CD8-positive, alpha-beta memory T cell (primary cell): ENCODE data around the gene EXOSC1. TPM values are rescaled to one million over a fixed set of nuclear protein-coding genes. Genes with fewer than 3 reads are reported as not detected.
A peak's percentile ranks its signal among the peaks of the same experiment; 100 is the strongest.

Experiments
- CTCF ChIA-PET: fragments of 350-600 bp; sonication (Branson Sonifier 250); formaldehyde crosslinking; loops from one replicate; lab custom pipeline; 2021; ENCODE audit warnings: antibody characterized with exemption; lab: Charles Lee
- POLR2A ChIA-PET: fragments of 350-600 bp; sonication (Branson Sonifier 250); formaldehyde crosslinking; loops from one replicate; lab custom pipeline; 2021; ENCODE audit warnings: antibody characterized with exemption; lab: Charles Lee
- DNase-seq, 5 donors: peaks; one replicate each; pipeline versions ENCODE4 v3.0.0 to v3.0.0-alpha.2; 2020 to 2022; ENCODE audit warnings: mixed read lengths in 1 of 5
- H3K27ac ChIP-seq: one replicate; pipeline ENCODE4 v1.7.0; 2013; ENCODE audit warnings: low read depth, mild to moderate bottlenecking, low read length, moderate library complexity
- H3K27me3 ChIP-seq: 2 replicates; pipeline ENCODE4 v1.7.0; 2013; ENCODE audit warnings: low read length, mild to moderate bottlenecking; ENCODE audit not compliant: insufficient read depth, poor library complexity, severe bottlenecking
- H3K36me3 ChIP-seq: 2 replicates; pipeline ENCODE4 v1.7.0; 2013; ENCODE audit warnings: mild to moderate bottlenecking, low read length, moderate library complexity; ENCODE audit not compliant: insufficient read depth
- H3K4me1 ChIP-seq: 2 replicates; pipeline ENCODE4 v1.7.0; 2013; ENCODE audit warnings: mild to moderate bottlenecking, low read length, moderate library complexity; ENCODE audit not compliant: insufficient read depth
- H3K4me3 ChIP-seq: 2 replicates; pipeline ENCODE4 v1.7.0; 2013; ENCODE audit warnings: mild to moderate bottlenecking, low read length
- H3K9me3 ChIP-seq: 2 replicates; pipeline ENCODE4 v1.7.0; 2013; ENCODE audit warnings: mild to moderate bottlenecking, low read length
- H3K27ac Mint-ChIP-seq, 8 donors: one replicate each; pipeline ENCODE4 v1.8.0; 2020 to 2021; ENCODE audit warnings: mixed read lengths in 8 of 8, mild to moderate bottlenecking in 6 of 8, inconsistent platforms in 3 of 8, moderate library complexity in 3 of 8
- H3K27me3 Mint-ChIP-seq, 2 donors: one replicate each; pipeline ENCODE4 v1.8.0; 2020 to 2021; ENCODE audit warnings: mixed read lengths in 2 of 2, mild to moderate bottlenecking in 1 of 2, moderate library complexity in 1 of 2
- H3K36me3 Mint-ChIP-seq, 3 donors: one replicate each; pipeline ENCODE4 v1.8.0; 2020 to 2021; ENCODE audit warnings: mixed read lengths in 3 of 3, inconsistent platforms in 1 of 3, mild to moderate bottlenecking in 1 of 3
- H3K4me1 Mint-ChIP-seq, 3 donors: one replicate each; pipeline ENCODE4 v1.8.0; 2020 to 2021; ENCODE audit warnings: mixed read lengths in 3 of 3, inconsistent platforms in 1 of 3, mild to moderate bottlenecking in 1 of 3
- H3K4me3 Mint-ChIP-seq, 7 donors: one replicate each; pipeline ENCODE4 v1.8.0; 2020 to 2021; ENCODE audit warnings: mixed read lengths in 7 of 7, mild to moderate bottlenecking in 6 of 7, moderate library complexity in 4 of 7, inconsistent platforms in 2 of 7
- H3K9me3 Mint-ChIP-seq, 5 donors: one replicate each; pipeline ENCODE4 v1.8.0; 2020 to 2022; ENCODE audit warnings: mixed read lengths in 5 of 5, mild to moderate bottlenecking in 3 of 5, moderate library complexity in 2 of 5, inconsistent platforms in 1 of 5
- polyA plus RNA-seq: library from polyadenylated mRNA; unstranded; fragments of 300-500 nt; fragmentation: Illumina TruSeq; gene quantifications from one replicate; pipeline ENCODE4 v1.2.3, GENCODE V29; 2021
- total RNA-seq, 2 experiments: library from RNA; stranded (reverse); gene quantifications; one replicate each; pipeline ENCODE4 v1.2.3, GENCODE V29; 2021

EXOSC1 gene
- total and polyA plus RNA-seq, 3 experiments from 2014 or later = 61.0 to 83.0 (median 64.8) TPM

DNA sequence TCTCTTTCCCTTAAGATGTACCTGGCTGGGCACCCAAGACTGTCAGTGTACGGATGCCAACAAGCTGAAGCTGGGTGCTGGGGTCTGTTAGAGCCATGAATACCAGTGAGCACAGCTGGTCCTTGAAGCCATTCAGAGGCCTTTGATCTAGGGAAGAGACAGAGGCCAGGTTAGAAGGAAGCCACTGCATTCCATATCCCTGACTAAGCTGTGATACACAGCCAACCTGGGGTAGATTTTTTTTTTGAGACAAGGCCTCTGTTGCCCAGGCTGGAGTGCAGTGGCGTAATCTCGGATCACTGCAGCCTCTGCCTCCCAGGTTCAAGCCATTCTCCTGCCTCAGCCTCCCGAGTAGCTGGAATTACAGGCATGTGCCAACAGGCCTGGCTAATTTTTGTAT, 20.9 kb upstream of the EXOSC1 start:
- no peaks in the 10 kb centered on the region for H3K27me3 ChIP-seq
- H3K4me3 ChIP-seq = no peak overlapping the region
- Mint-ChIP-seq H3K9me3 (no peaks in the 10 kb centered on the region), H3K4me3 (no peak overlapping the region), H3K36me3 (peaks cover 0 to 90% (median 9%) of the 10 kb centered on the region in 3 donors), H3K4me1 (no peaks in the 10 kb centered on the region), H3K27me3 (no peaks in the 10 kb centered on the region), H3K27ac (peak overlapping the region in 3 of 8 donors; percentile 8 to 41 (median 30))
- CTCF ChIA-PET = interaction anchor here (1.1 to 4.7 kb wide), 5 partner anchors 15 to 188 kb away, joined by 3 to 24 read pairs (median 5); partner anchors contain the start of gene ANKRD2
- no peak overlapping the region for H3K27ac ChIP-seq
- DNase-seq = no peak
- H3K36me3 ChIP-seq = peaks cover 53% of the 10 kb centered on the region
- POLR2A ChIA-PET = no interaction called here
- H3K4me1 ChIP-seq = no peaks in the 10 kb centered on the region
- H3K9me3 ChIP-seq = no peaks in the 10 kb centered on the region

GRCh38 chr10:97465982-97466381, 20.2 kb upstream of the EXOSC1 start:
- Histone ChIP-seq H3K9me3 (no peaks in the 10 kb centered on the region), H3K27ac (no peak overlapping the region), H3K4me1 (no peaks in the 10 kb centered on the region), H3K27me3 (no peaks in the 10 kb centered on the region), H3K36me3 (peaks cover 58% of the 10 kb centered on the region), H3K4me3 (no peak overlapping the region)
- Mint-ChIP-seq H3K4me1 (no peaks in the 10 kb centered on the region), H3K27ac (peak overlapping the region in 1 of 8 donors; percentile 81), H3K27me3 (no peaks in the 10 kb centered on the region), H3K36me3 (peaks cover 0 to 94% (median 11%) of the 10 kb centered on the region in 3 donors), H3K4me3 (no peak overlapping the region), H3K9me3 (no peaks in the 10 kb centered on the region)
- DNase-seq = no peak
- CTCF ChIA-PET = interaction anchor here (1.1 to 4.7 kb wide), 6 partner anchors 8 to 106 kb away, joined by 3 to 24 read pairs (median 4); partner anchors contain the start of gene ANKRD2
- POLR2A ChIA-PET = no interaction called here

DNA sequence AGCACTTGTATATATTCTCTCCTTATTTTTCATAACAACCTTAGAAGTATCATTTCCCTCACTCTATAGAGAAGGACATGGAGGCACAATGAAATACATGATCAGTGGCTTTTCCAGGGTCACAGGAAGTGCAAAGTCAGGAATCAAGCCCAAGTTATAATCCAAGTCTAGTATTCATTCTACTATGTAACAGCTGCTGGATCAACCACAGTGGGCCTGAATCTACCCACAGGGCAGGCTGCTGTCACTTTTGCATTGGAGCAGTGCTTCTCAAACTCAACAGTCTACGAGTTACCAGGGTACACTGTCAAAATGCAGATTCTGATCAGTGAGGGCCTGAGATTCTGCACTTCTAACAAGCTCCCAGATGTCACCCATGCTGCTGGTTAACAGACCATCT, 18.4 kb upstream of the EXOSC1 start:
- ChIA-PET CTCF (interaction anchor here (0.8 to 4.7 kb wide), 7 partner anchors 10 to 186 kb away, joined by 3 to 24 read pairs (median 3); partner anchors contain the start of gene RRP12), POLR2A (interaction anchor here (0.6 kb wide), 1 partner anchor 155 kb away, joined by 3 read pairs; no protein-coding TSS in a partner anchor)
- Histone ChIP-seq H3K27ac (no peak overlapping the region), H3K27me3 (no peaks in the 10 kb centered on the region), H3K4me1 (no peaks in the 10 kb centered on the region), H3K9me3 (no peaks in the 10 kb centered on the region), H3K4me3 (no peak overlapping the region), H3K36me3 (peaks cover 59% of the 10 kb centered on the region)
- no peak for DNase-seq
- Mint-ChIP-seq H3K27ac (peak overlapping the region in 3 of 8 donors; percentile 0 to 92 (median 4)), H3K4me1 (no peaks in the 10 kb centered on the region), H3K27me3 (no peaks in the 10 kb centered on the region), H3K4me3 (no peak overlapping the region), H3K36me3 (peaks cover 4 to 95% (median 19%) of the 10 kb centered on the region in 3 donors), H3K9me3 (no peaks in the 10 kb centered on the region)

DNA sequence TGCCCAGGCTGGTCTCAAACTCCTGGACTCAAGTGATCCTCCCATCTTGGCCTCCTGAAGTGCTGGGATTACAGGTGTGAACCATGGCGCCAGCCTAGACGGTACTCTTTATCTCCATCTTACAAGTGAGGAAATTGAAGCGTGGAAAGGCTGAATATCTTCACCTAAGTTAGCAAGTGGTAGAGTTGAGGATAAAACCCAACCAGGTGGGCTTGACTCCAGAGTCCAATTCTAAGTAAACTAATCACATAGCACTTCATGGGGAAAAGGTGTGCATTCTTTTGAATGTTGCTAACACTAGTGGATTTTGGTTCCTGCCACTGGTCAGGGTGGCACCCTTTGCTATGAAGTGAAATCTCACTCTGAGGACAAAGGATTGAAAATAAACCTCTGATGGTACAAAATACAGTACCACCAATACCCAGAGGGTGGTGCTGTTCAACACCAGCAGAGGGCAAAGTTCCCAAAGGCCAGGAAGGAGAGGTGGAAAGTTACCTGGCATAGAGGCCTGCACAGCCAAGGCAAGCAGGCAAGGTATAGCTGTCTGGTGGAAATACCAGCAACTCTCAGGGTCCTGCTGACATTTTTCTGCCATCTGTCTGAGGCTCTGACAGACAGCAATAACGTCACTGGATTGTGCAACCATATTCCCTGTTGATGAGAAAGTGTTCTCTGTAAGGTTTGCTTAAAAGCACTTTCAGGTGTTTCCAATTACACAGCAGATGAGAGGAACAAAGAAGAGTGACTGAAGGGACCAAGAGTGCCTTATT, 17.7 kb upstream of the EXOSC1 start:
- no peaks in the 10 kb centered on the region for H3K4me1 ChIP-seq
- H3K9me3 Mint-ChIP-seq = no peaks in the 10 kb centered on the region
- no peak overlapping the region for H3K27ac ChIP-seq
- H3K36me3 ChIP-seq = peaks cover 61% of the 10 kb centered on the region
- H3K9me3 ChIP-seq = no peaks in the 10 kb centered on the region
- no peaks in the 10 kb centered on the region for H3K27me3 ChIP-seq
- peak in 4 of 5 donors; percentile 3 to 51 (median 32) for DNase-seq
- POLR2A ChIA-PET = no interaction called here
- no peaks in the 10 kb centered on the region for H3K27me3 Mint-ChIP-seq
- CTCF ChIA-PET = interaction anchor here (0.7 to 4.7 kb wide), 7 partner anchors 9 to 185 kb away, joined by 3 to 24 read pairs (median 3); partner anchors contain the start of gene RRP12
- H3K4me3 Mint-ChIP-seq = no peak overlapping the region
- H3K4me3 ChIP-seq = no peak overlapping the region
- peak overlapping the region in 5 of 8 donors; percentile 0 to 92 (median 38) for H3K27ac Mint-ChIP-seq
- H3K36me3 Mint-ChIP-seq = peaks cover 4 to 95% (median 22%) of the 10 kb centered on the region in 3 donors
- no peaks in the 10 kb centered on the region for H3K4me1 Mint-ChIP-seq

DNA sequence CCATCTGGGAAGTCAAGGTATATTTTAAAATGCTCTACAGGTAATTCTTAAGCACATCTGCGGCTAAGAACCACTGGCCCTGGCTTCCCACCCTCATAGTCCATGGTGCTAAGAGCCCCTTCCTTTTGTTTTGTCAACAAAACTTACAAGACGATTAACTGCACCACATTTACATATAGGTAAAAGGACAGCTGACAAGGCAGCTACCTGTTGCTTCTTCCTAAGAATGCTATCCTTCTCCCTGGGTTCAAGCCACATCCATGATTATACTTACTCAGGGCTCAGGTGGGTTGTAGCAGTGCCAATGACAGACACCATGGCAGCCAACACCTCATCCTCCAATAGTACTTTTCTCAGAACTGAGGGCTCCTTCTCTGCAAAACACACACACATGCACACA, 16.5 kb upstream of the EXOSC1 start:
- peaks cover 56% of the 10 kb centered on the region for H3K36me3 ChIP-seq
- no peak overlapping the region for H3K27ac ChIP-seq
- H3K9me3 Mint-ChIP-seq = no peaks in the 10 kb centered on the region
- no peaks in the 10 kb centered on the region for H3K4me1 ChIP-seq
- H3K27me3 Mint-ChIP-seq = no peaks in the 10 kb centered on the region
- H3K36me3 Mint-ChIP-seq = peaks cover 4 to 93% (median 27%) of the 10 kb centered on the region in 3 donors
- no peak overlapping the region for H3K4me3 Mint-ChIP-seq
- no peak overlapping the region for H3K4me3 ChIP-seq
- no peaks in the 10 kb centered on the region for H3K9me3 ChIP-seq
- peak overlapping the region in 3 of 8 donors; percentile 11 to 68 (median 11) for H3K27ac Mint-ChIP-seq
- CTCF ChIA-PET = interaction anchor here (0.7 kb wide), 1 partner anchor 90 kb away, joined by 3 read pairs; no protein-coding TSS in a partner anchor
- no peak for DNase-seq
- no peaks in the 10 kb centered on the region for H3K4me1 Mint-ChIP-seq
- no peaks in the 10 kb centered on the region for H3K27me3 ChIP-seq
- POLR2A ChIA-PET = no interaction called here

- Mint-ChIP-seq H3K9me3 (no peaks in the 10 kb centered on the region), H3K27me3 (no peaks in the 10 kb centered on the region), H3K27ac (peak overlapping the region in 2 of 8 donors; percentile 11 to 70), H3K4me3 (no peak overlapping the region), H3K4me1 (no peaks in the 10 kb centered on the region), H3K36me3 (peaks cover 4 to 93% (median 26%) of the 10 kb centered on the region in 3 donors)
- H3K4me3 ChIP-seq = no peak overlapping the region
- H3K4me1 ChIP-seq = no peaks in the 10 kb centered on the region
- ChIA-PET POLR2A (no interaction called here), CTCF (no interaction called here)
- H3K36me3 ChIP-seq = peaks cover 58% of the 10 kb centered on the region
- no peak for DNase-seq
- H3K27ac ChIP-seq = no peak overlapping the region
- no peaks in the 10 kb centered on the region for H3K27me3 ChIP-seq
- H3K9me3 ChIP-seq = no peaks in the 10 kb centered on the region
These were observed 14.1 kb upstream of the EXOSC1 start for GRCh38 chr10:97459933-97460332.

- Histone ChIP-seq H3K9me3 (no peaks in the 10 kb centered on the region), H3K27ac (no peak overlapping the region), H3K4me1 (no peaks in the 10 kb centered on the region), H3K36me3 (peaks cover 58% of the 10 kb centered on the region), H3K27me3 (no peaks in the 10 kb centered on the region), H3K4me3 (no peak overlapping the region)
- POLR2A ChIA-PET = no interaction called here
- Mint-ChIP-seq H3K4me1 (peaks cover 0 to 7% (median 5%) of the 10 kb centered on the region in 3 donors), H3K4me3 (no peak overlapping the region), H3K9me3 (no peaks in the 10 kb centered on the region), H3K36me3 (peaks cover 4 to 89% (median 26%) of the 10 kb centered on the region in 3 donors), H3K27me3 (no peaks in the 10 kb centered on the region), H3K27ac (peak overlapping the region in 1 of 8 donors; percentile 51)
- DNase-seq = no peak
- CTCF ChIA-PET = no interaction called here
These were observed 13.3 kb upstream of the EXOSC1 start for GRCh38 chr10:97459111-97459510.

GRCh38 chr10:97456686-97457065, 10.9 kb upstream of the EXOSC1 start:
- ChIA-PET CTCF (interaction anchor here (1.0 to 1.1 kb wide), 2 partner anchors 49 to 97 kb away, joined by 3 to 4 read pairs; no protein-coding TSS in a partner anchor), POLR2A (no interaction called here)
- no peak for DNase-seq

More at GRCh38 chr10:97456686-97457065, 10.9 kb upstream of the EXOSC1 start:
- Mint-ChIP-seq H3K27ac (peak overlapping the region in 5 of 8 donors; percentile 12 to 43 (median 29)), H3K4me3 (no peak overlapping the region), H3K36me3 (peaks cover 4 to 88% (median 20%) of the 10 kb centered on the region in 3 donors), H3K4me1 (peaks cover 0 to 15% (median 9%) of the 10 kb centered on the region in 3 donors), H3K27me3 (no peaks in the 10 kb centered on the region), H3K9me3 (no peaks in the 10 kb centered on the region)
- no peak overlapping the region for H3K4me3 ChIP-seq
- H3K27me3 ChIP-seq = no peaks in the 10 kb centered on the region
- no peak overlapping the region for H3K27ac ChIP-seq
- H3K4me1 ChIP-seq = no peaks in the 10 kb centered on the region
- H3K36me3 ChIP-seq = peaks cover 63% of the 10 kb centered on the region
- no peaks in the 10 kb centered on the region for H3K9me3 ChIP-seq
